Stimulated activated naive CD8-positive, alpha-beta T cell treated with anti-CD3 and anti-CD28 coated beads, Interleukin-15, amount 100 ng/mL, for 72 hours (primary cell): Measurements from ENCODE around the gene NDRG3.
"Not testable (repeated sequence)": the region's sequence is repeated elsewhere in the genome, so short reads cannot be mapped to it uniquely, and the experiment has no call there.

Source experiments
- ATAC-seq: fragments of 150-1000 bp; cut with Tn5 transposase; 2 replicates; pipeline ENCODE4 v1.10.0; 2021; ENCODE audit warnings: mild to moderate bottlenecking, moderate library complexity
- DNase-seq, 2 donors: peaks; one replicate each; pipeline ENCODE4 v3.0.0; 2021 to 2022
- H3K27ac Mint-ChIP-seq, 2 donors: one replicate each; pipeline ENCODE4 v1.8.0; 2022; ENCODE audit warnings: mild to moderate bottlenecking in 2 of 2, mixed read lengths in 2 of 2, moderate library complexity in 2 of 2
- H3K27me3 Mint-ChIP-seq: one replicate; pipeline ENCODE4 v1.8.0; 2022; ENCODE audit warnings: mixed read lengths
- H3K4me1 Mint-ChIP-seq: one replicate; pipeline ENCODE4 v1.8.0; 2022; ENCODE audit warnings: mild to moderate bottlenecking, mixed read lengths
- H3K4me3 Mint-ChIP-seq, 2 donors: one replicate each; pipeline ENCODE4 v1.8.0; 2022; ENCODE audit warnings: mild to moderate bottlenecking in 2 of 2, mixed read lengths in 2 of 2, moderate library complexity in 1 of 2
- H3K9me3 Mint-ChIP-seq, 2 donors: one replicate each; pipeline ENCODE4 v1.8.0; 2022; ENCODE audit warnings: mixed read lengths in 2 of 2

Gene NDRG3

GRCh38 chr20:36646678-36647077 is 99.2 kb downstream of the NDRG3 start:
- DNase-seq (no peak), ATAC-seq (no peak)
- H3K4me3 Mint-ChIP-seq, result peak overlapping the region; percentile 97 to 98
- peaks cover 58% of the 10 kb centered on the region for H3K4me1 Mint-ChIP-seq
- no peak overlapping the region for H3K27ac Mint-ChIP-seq
- no peaks in the 10 kb centered on the region for H3K9me3 Mint-ChIP-seq
- no peaks in the 10 kb centered on the region for H3K27me3 Mint-ChIP-seq

GRCh38 chr20:36645998-36646397 is 99.9 kb downstream of the NDRG3 start, which contains the start of gene SLA2:
Gene SLA2 (minus strand): TSS chr20:36646196. CDS start chr20:36641335, 4,861 bp downstream.
- peak within 1 kb of the TSS; percentile 97 to 98 for H3K4me3 Mint-ChIP-seq
- peak within 1 kb of the TSS; percentile 97 to 98 for H3K27ac Mint-ChIP-seq
- H3K27me3 Mint-ChIP-seq, result no peaks in the 10 kb centered on the region
- peak; percentile 75 for ATAC-seq
- H3K4me1 Mint-ChIP-seq, result peaks cover 64% of the 10 kb centered on the region
- H3K9me3 Mint-ChIP-seq, result no peaks in the 10 kb centered on the region
- peak; percentile 48 to 66 for DNase-seq

DNA sequence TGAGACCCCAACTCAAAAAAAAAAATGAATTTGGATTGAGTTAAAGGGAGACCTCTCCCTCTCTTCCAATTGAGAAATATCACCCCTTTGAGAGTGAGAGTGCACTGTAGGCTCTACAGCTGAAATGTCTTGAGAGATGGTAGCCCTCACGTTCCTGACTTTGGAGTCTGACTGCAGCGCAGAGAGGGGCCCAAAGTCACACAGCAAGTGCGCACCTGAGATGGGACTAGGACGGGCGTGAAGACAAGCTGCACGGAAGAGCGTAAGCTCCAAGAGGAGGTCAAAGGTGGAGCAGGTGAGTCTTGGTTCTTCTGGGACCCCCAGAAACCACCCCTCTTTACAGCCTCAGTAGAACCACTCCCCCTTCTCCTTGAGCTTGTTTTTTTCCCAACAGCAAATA is 100.5 kb downstream of the NDRG3 start:
- no peaks in the 10 kb centered on the region for H3K9me3 Mint-ChIP-seq
- no peaks in the 10 kb centered on the region for H3K27me3 Mint-ChIP-seq
- DNase-seq (no peak), ATAC-seq (peak; percentile 10)
- H3K4me3 Mint-ChIP-seq, result peak overlapping the region; percentile 97 to 98
- peaks cover 64% of the 10 kb centered on the region for H3K4me1 Mint-ChIP-seq
- peak overlapping the region; percentile 97 to 98 for H3K27ac Mint-ChIP-seq

DNA sequence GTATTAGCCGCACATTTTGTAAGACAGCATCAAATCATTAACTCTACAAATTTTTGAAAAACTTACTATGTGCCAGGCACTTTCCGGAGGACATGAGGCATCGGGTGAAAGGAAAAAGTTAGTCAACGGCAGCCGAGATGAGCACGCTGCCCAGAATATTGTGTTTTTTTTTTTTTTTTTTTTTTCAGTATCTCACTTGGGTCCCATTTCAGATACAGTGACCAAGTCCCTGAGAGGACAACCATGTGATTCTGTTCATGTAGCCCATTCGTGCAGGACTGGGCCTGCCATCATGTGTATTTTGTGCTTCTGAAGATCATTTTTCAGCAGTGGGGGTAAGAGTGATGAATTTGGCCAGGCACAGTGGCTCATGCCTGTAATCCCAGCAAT is 101.2 kb downstream of the NDRG3 start:
- peak overlapping the region; percentile 97 for H3K27ac Mint-ChIP-seq
- no peaks in the 10 kb centered on the region for H3K27me3 Mint-ChIP-seq
- DNase-seq (peak in 1 of 2 donors; percentile 68), ATAC-seq (peak; percentile 72)
- peaks cover 64% of the 10 kb centered on the region for H3K4me1 Mint-ChIP-seq
- peak overlapping the region; percentile 97 to 98 for H3K4me3 Mint-ChIP-seq
- no peaks in the 10 kb centered on the region for H3K9me3 Mint-ChIP-seq

DNA sequence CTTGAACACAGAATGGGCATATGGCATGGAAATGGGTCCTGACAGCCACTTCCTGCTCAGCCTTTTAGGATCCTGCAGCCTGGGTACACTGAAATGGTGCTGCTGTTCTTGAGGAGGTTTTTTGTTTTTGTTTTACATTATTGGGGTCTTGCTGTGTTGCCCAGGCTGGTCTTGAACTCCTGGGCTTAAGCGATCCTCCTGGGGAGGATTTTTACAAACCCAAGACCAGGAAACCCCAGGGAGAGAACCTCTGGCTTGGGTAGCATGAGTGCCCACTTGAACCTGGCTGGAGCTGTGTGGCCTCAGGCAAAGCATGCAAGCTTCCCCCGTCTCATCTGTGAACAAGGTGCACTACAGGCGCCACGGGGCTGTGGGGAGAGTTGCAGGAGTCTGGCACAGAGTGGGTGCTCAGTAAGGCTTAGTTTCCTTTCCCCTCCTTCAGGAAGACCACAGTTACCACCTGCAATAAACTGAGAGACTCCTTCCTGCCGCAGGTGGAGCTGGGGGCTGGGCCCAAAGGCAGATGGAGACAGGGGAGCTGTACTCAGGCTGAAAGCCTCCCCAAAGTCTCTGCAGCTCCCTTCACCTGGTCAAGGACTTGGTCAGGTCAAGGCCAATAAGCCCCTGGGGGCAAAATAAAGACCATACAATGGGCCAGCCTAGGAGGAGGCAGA is 101.7 kb downstream of the NDRG3 start:
- Mint-ChIP-seq H3K27me3 (no peaks in the 10 kb centered on the region), H3K4me1 (peaks cover 64% of the 10 kb centered on the region), H3K9me3 (no peaks in the 10 kb centered on the region), H3K4me3 (peak overlapping the region; percentile 97 to 98), H3K27ac (peak overlapping the region; percentile 97)
- ATAC-seq (peak; percentile 90), DNase-seq (peak; percentile 61 to 78)

- H3K27me3 Mint-ChIP-seq, result no peaks in the 10 kb centered on the region
- ATAC-seq (no peak), DNase-seq (no peak)
- H3K27ac Mint-ChIP-seq, result peak overlapping the region; percentile 74 to 85
- H3K9me3 Mint-ChIP-seq, result no peaks in the 10 kb centered on the region
- H3K4me1 Mint-ChIP-seq, result peaks cover 58% of the 10 kb centered on the region
- H3K4me3 Mint-ChIP-seq, result peak overlapping the region; percentile 97 to 98
These were observed 103.8 kb downstream of the NDRG3 start for GRCh38 chr20:36642136-36642535.

- DNase-seq (no peak), ATAC-seq (no peak)
- peak overlapping the region; percentile 59 to 65 for H3K27ac Mint-ChIP-seq
- H3K27me3 Mint-ChIP-seq, result no peaks in the 10 kb centered on the region
- H3K4me1 Mint-ChIP-seq, result peaks cover 53% of the 10 kb centered on the region
- no peaks in the 10 kb centered on the region for H3K9me3 Mint-ChIP-seq
- no peak overlapping the region for H3K4me3 Mint-ChIP-seq
These were observed 104.4 kb downstream of the NDRG3 start for GRCh38 chr20:36641506-36641843.

DNA sequence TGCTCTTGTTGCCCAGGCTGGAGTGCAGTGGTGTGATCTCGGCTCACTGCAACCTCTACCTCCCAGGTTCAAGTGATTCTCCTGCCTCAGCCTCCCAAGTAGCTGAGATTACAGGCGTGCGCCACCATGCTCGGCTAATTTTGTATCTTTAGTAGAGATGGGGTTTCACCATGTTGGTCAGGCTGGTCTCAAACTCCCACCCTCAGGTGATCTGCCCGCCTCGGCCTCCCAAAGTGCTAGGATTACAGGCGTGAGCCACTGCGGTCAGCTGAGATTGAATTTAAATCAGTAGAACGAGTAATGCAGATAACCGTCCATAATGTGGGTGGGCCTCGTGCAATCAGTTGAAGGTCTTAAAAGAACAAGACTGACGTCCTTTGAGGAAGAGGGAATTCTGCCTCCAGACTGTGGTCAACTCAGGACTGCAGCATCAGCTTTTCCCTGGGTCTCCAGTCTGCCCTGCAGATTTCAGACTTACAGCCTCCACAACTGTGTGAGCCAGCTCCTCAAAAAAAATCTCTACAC is 107.0 kb downstream of the NDRG3 start:
- H3K4me1 Mint-ChIP-seq, result peaks cover 32% of the 10 kb centered on the region
- not testable (repeated sequence) for DNase-seq, H3K27me3 Mint-ChIP-seq, ATAC-seq, H3K4me3 Mint-ChIP-seq, H3K9me3 Mint-ChIP-seq, H3K27ac Mint-ChIP-seq

DNA sequence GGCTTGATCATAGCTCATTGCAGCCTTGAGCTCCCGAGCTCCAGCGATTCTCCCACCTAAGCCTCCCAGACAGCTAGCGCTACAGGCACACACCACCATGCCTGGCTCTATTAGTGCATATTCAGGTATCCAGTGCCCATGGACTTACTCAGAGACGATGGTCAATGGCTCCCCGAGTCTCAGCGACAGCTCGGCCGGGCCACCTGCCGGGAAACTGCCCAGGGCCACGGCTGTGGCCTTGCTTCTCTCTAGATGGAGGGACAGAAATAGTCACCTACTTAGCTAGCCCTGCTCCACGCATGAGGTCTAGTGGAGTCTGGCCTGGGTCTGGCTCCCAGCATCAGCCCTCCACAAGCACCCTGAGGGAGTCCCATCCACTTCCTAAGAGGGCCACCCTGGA is 111.5 kb downstream of the NDRG3 start:
- Mint-ChIP-seq H3K27ac (peak overlapping the region in 1 of 2 donors; percentile 85), H3K27me3 (no peaks in the 10 kb centered on the region), H3K9me3 (no peaks in the 10 kb centered on the region), H3K4me3 (no peak overlapping the region), H3K4me1 (peaks cover 40% of the 10 kb centered on the region)
- DNase-seq (no peak), ATAC-seq (no peak)

- Mint-ChIP-seq H3K27ac (peak overlapping the region; percentile 67 to 93), H3K4me3 (no peak overlapping the region), H3K27me3 (no peaks in the 10 kb centered on the region), H3K9me3 (no peaks in the 10 kb centered on the region), H3K4me1 (peaks cover 47% of the 10 kb centered on the region)
- ATAC-seq (no peak), DNase-seq (no peak)
These were observed 112.6 kb downstream of the NDRG3 start for GRCh38 chr20:36633285-36633772.

DNA sequence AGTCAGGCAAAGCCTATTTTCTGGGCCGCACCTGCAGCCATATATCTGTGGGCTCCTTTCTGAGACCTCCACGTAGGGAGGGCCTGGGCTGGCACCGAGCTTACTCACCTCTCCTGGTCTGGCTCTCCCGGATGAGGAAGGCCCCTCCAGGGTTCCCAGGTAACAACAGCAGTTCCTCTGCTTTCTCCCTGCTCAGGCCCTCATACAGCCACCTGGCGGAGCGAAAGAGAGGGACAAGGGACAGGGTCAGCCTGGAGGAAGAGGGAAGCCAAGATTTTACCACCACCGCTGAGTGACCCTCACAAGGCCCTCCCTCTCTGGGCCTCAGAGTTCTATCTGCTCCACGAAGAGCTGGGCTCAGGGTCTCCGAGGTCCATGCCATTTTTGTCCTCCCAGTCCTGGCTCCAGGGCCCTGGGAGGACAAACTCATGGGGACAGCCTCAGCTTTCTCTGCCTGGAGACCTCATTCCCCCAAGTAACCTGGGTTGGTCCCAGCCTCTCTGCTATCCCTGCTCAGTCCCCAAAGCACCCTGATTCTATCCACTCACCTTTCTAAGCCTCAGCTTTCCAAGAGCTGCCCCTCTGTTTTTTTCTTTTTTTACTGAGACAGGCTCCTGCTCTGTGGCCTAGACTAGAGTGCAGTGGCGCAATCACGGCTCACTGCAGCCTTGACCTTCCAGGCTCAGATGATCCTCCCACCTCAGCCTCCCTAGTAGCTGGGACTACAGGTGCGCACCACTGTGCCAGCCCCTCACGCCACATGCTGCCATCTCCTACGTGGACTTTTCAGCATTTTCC is 113.2 kb downstream of the NDRG3 start:
- no peak for DNase-seq
- H3K27ac Mint-ChIP-seq, result peak overlapping the region; percentile 92 to 93
- H3K9me3 Mint-ChIP-seq, result no peaks in the 10 kb centered on the region
- no peaks in the 10 kb centered on the region for H3K27me3 Mint-ChIP-seq
- no peak for ATAC-seq
- no peak overlapping the region for H3K4me3 Mint-ChIP-seq
- H3K4me1 Mint-ChIP-seq, result peaks cover 47% of the 10 kb centered on the region

GRCh38 chr20:36632147-36632486 is 113.8 kb downstream of the NDRG3 start:
- no peak for ATAC-seq
- Mint-ChIP-seq H3K4me1 (peaks cover 47% of the 10 kb centered on the region), H3K27ac (peak overlapping the region in 1 of 2 donors; percentile 92), H3K9me3 (no peaks in the 10 kb centered on the region), H3K4me3 (no peak overlapping the region), H3K27me3 (no peaks in the 10 kb centered on the region)
- no peak for DNase-seq

- H3K4me1 Mint-ChIP-seq, result peaks cover 52% of the 10 kb centered on the region
- DNase-seq, result no peak
These were observed 114.2 kb downstream of the NDRG3 start for GRCh38 chr20:36631646-36632045.

GRCh38 chr20:36629719-36630681 is 115.9 kb downstream of the NDRG3 start:
- Mint-ChIP-seq H3K27ac (peak overlapping the region; percentile 98 to 99), H3K27me3 (no peaks in the 10 kb centered on the region), H3K4me3 (peak overlapping the region; percentile 84 to 92), H3K4me1 (peaks cover 55% of the 10 kb centered on the region), H3K9me3 (no peaks in the 10 kb centered on the region)
- ATAC-seq (peak; percentile 96), DNase-seq (peak; percentile 38 to 61)

More at GRCh38 chr20:36631646-36632045, 114.2 kb downstream of the NDRG3 start:
- H3K9me3 Mint-ChIP-seq, result no peaks in the 10 kb centered on the region
- no peak for ATAC-seq
- H3K4me3 Mint-ChIP-seq, result no peak overlapping the region
- H3K27me3 Mint-ChIP-seq, result no peaks in the 10 kb centered on the region
- peak overlapping the region in 1 of 2 donors; percentile 92 for H3K27ac Mint-ChIP-seq

DNA sequence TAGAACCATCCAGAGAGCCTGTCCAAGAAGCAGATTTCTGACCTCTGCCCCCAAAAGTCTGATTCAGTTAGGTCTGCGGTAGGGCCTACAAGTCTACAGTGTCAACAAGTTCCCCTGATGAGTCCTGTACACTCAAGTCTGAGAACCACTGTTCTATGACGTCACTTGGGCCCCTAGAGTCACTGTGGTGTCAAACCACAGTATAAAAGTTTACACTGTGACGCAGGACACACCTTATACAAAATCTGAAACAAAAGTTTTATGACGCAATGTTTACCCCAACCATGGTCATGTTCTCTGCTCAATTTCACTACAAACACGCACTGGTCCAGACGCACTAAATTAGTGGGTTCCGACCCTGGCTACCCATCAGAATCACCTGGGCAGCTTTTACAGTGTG is 117.8 kb downstream of the NDRG3 start:
- Mint-ChIP-seq H3K4me1 (peaks cover 63% of the 10 kb centered on the region), H3K27ac (no peak overlapping the region), H3K4me3 (peak overlapping the region in 1 of 2 donors; percentile 19), H3K27me3 (no peaks in the 10 kb centered on the region), H3K9me3 (no peaks in the 10 kb centered on the region)
- DNase-seq, result peak in 1 of 2 donors; percentile 34
- ATAC-seq, result peak; percentile 67
